Subcutaneous abdominal adipose tissue (tissue), 5 donors: ENCODE results near the gene TP53TG5.

Source experiments
- H3K27ac ChIP-seq: one replicate; pipeline ENCODE4 v1.7.0; 2013; ENCODE audit warnings: low read depth, mild to moderate bottlenecking, inconsistent platforms, low read length, moderate library complexity
- H3K27me3 ChIP-seq, 5 donors: one replicate each; pipeline ENCODE4 v1.7.0; 2013; ENCODE audit warnings: low read length in 5 of 5, inconsistent platforms in 1 of 5; ENCODE audit not compliant: control insufficient read depth in 5 of 5, insufficient read depth in 4 of 5
- H3K36me3 ChIP-seq, 5 donors: one replicate each; pipeline ENCODE4 v1.7.0; 2013; ENCODE audit warnings: low read length in 5 of 5; ENCODE audit not compliant: control insufficient read depth in 5 of 5, insufficient read depth in 5 of 5
- H3K4me1 ChIP-seq, 5 donors: one replicate each; pipeline ENCODE4 v1.7.0; 2013; ENCODE audit warnings: low read length in 5 of 5, mild to moderate bottlenecking in 3 of 5, moderate library complexity in 1 of 5; ENCODE audit not compliant: control insufficient read depth in 5 of 5, insufficient read depth in 5 of 5
- H3K4me3 ChIP-seq, 5 donors: one replicate each; pipeline ENCODE4 v1.7.0; 2013; ENCODE audit warnings: low read length in 5 of 5, low read depth in 1 of 5
- H3K9ac ChIP-seq, 5 donors: one replicate each; pipeline ENCODE4 v1.7.0; 2013; ENCODE audit warnings: low read length in 5 of 5, mild to moderate bottlenecking in 4 of 5, moderate library complexity in 3 of 5
- H3K9me3 ChIP-seq, 5 donors: one replicate each; pipeline ENCODE4 v1.7.0; 2013; ENCODE audit warnings: low read length in 5 of 5; ENCODE audit not compliant: control insufficient read depth in 5 of 5
- donor health status: healthy.
- donor health status: healthy.
- donor health status: healthy.
- donor health status: healthy.
- donor health status: healthy.

Gene TP53TG5

GRCh38 chr20:45341939-45342854 lies 35.9 kb downstream of the TP53TG5 start:
- peak overlapping the region; percentile 0 to 57 (median 29) for H3K9ac ChIP-seq
- H3K27ac ChIP-seq: peak overlapping the region; percentile 92
- no peaks in the 10 kb centered on the region for H3K27me3 ChIP-seq
- H3K36me3 ChIP-seq: peaks cover 0 to 10% (median 4%) of the 10 kb centered on the region in 5 donors
- H3K9me3 ChIP-seq: no peaks in the 10 kb centered on the region
- peak overlapping the region in 4 of 5 donors; percentile 6 to 40 (median 13) for H3K4me3 ChIP-seq
- peaks cover 20 to 91% (median 81%) of the 10 kb centered on the region in 5 donors for H3K4me1 ChIP-seq

GRCh38 chr20:45341579-45341938 lies 36.6 kb downstream of the TP53TG5 start:
- H3K4me3 ChIP-seq: peak overlapping the region in 2 of 5 donors; percentile 17 to 40
- H3K4me1 ChIP-seq: peaks cover 20 to 91% (median 81%) of the 10 kb centered on the region in 5 donors
- no peaks in the 10 kb centered on the region for H3K27me3 ChIP-seq
- peaks cover 0 to 10% (median 4%) of the 10 kb centered on the region in 5 donors for H3K36me3 ChIP-seq
- peak overlapping the region; percentile 92 for H3K27ac ChIP-seq
- H3K9me3 ChIP-seq: no peaks in the 10 kb centered on the region
- peak overlapping the region in 4 of 5 donors; percentile 0 to 57 (median 38) for H3K9ac ChIP-seq

GRCh38 chr20:45340951-45341350 lies 37.2 kb downstream of the TP53TG5 start:
- Histone ChIP-seq H3K36me3 (peaks cover 0 to 10% (median 4%) of the 10 kb centered on the region in 5 donors), H3K9ac (no peak overlapping the region), H3K27ac (no peak overlapping the region)

GRCh38 chr20:45340236-45340847 lies 37.8 kb downstream of the TP53TG5 start:
- no peak overlapping the region for H3K4me3 ChIP-seq
- peaks cover 17 to 84% (median 71%) of the 10 kb centered on the region in 5 donors for H3K4me1 ChIP-seq

More at GRCh38 chr20:45340951-45341350, 37.2 kb downstream of the TP53TG5 start:
- Histone ChIP-seq H3K4me1 (peaks cover 20 to 90% (median 77%) of the 10 kb centered on the region in 5 donors), H3K4me3 (no peak overlapping the region), H3K9me3 (no peaks in the 10 kb centered on the region), H3K27me3 (no peaks in the 10 kb centered on the region)

GRCh38 chr20:45339799-45340198 lies 38.3 kb downstream of the TP53TG5 start:
- peaks cover 17 to 78% (median 66%) of the 10 kb centered on the region in 5 donors for H3K4me1 ChIP-seq
- H3K9me3 ChIP-seq: no peaks in the 10 kb centered on the region
- no peak overlapping the region for H3K27ac ChIP-seq
- H3K36me3 ChIP-seq: peaks cover 0 to 21% (median 5%) of the 10 kb centered on the region in 5 donors
- no peak overlapping the region for H3K4me3 ChIP-seq
- H3K27me3 ChIP-seq: no peaks in the 10 kb centered on the region
- H3K9ac ChIP-seq: no peak overlapping the region

More at GRCh38 chr20:45340236-45340847, 37.8 kb downstream of the TP53TG5 start:
- Histone ChIP-seq H3K27me3 (no peaks in the 10 kb centered on the region), H3K27ac (no peak overlapping the region), H3K9me3 (no peaks in the 10 kb centered on the region), H3K9ac (no peak overlapping the region), H3K36me3 (peaks cover 0 to 15% (median 4%) of the 10 kb centered on the region in 5 donors)

- H3K4me3 ChIP-seq: no peak overlapping the region
- H3K4me1 ChIP-seq: peaks cover 13 to 71% (median 59%) of the 10 kb centered on the region in 5 donors
- no peak overlapping the region for H3K9ac ChIP-seq
- peaks cover 0 to 23% (median 6%) of the 10 kb centered on the region in 5 donors for H3K36me3 ChIP-seq
- peak overlapping the region; percentile 69 for H3K27ac ChIP-seq
- H3K27me3 ChIP-seq: no peaks in the 10 kb centered on the region
- H3K9me3 ChIP-seq: no peaks in the 10 kb centered on the region
Measured at GRCh38 chr20:45339084-45339483, 39.0 kb downstream of the TP53TG5 start.

- peak overlapping the region in 1 of 5 donors; percentile 43 for H3K4me3 ChIP-seq
- peak overlapping the region in 2 of 5 donors; percentile 41 to 68 for H3K9ac ChIP-seq
- peaks cover 13 to 64% (median 51%) of the 10 kb centered on the region in 5 donors for H3K4me1 ChIP-seq
- H3K27me3 ChIP-seq: no peaks in the 10 kb centered on the region
- no peaks in the 10 kb centered on the region for H3K9me3 ChIP-seq
- H3K27ac ChIP-seq: peak overlapping the region; percentile 69
- H3K36me3 ChIP-seq: peaks cover 0 to 23% (median 6%) of the 10 kb centered on the region in 5 donors
Measured at GRCh38 chr20:45338121-45339030, 39.7 kb downstream of the TP53TG5 start.

GRCh38 chr20:45337367-45338120 lies 40.6 kb downstream of the TP53TG5 start:
- H3K4me3 ChIP-seq: peak overlapping the region in 1 of 5 donors; percentile 43
- H3K27me3 ChIP-seq: no peaks in the 10 kb centered on the region
- H3K36me3 ChIP-seq: peaks cover 0 to 28% (median 12%) of the 10 kb centered on the region in 5 donors
- H3K9ac ChIP-seq: peak overlapping the region in 3 of 5 donors; percentile 0 to 68 (median 41)
- peak overlapping the region; percentile 69 for H3K27ac ChIP-seq
- H3K4me1 ChIP-seq: peaks cover 8 to 56% (median 43%) of the 10 kb centered on the region in 5 donors
- no peaks in the 10 kb centered on the region for H3K9me3 ChIP-seq
